Adrenal gland (tissue), 19 donors: ENCODE measurements around the gene SHLD1. TPM values are rescaled to one million over a fixed set of nuclear protein-coding genes. Genes with fewer than 3 reads are reported as not detected.
"Not testable (repeated sequence)": the region's sequence is repeated elsewhere in the genome, so short reads cannot be mapped to it uniquely, and the experiment has no call there.

Experiments
- DNase-seq, 7 donors: peaks; one replicate each; pipeline ENCODE4 v3.0.0-alpha.2; 2019 to 2020
- H3K27ac ChIP-seq, 5 donors: fragments of 200-600 bp; sonication (generic) in 4 of 5; 1 replicate in 3 of 5; 2 replicates in 2 of 5; pipeline versions ENCODE4 v1.5.1 to v1.8.0; 2016 to 2020; ENCODE audit warnings: mild to moderate bottlenecking in 1 of 5
- H3K27me3 ChIP-seq: fragments of 200-600 bp; 2 replicates; pipeline ENCODE4 v1.8.0; 2021
- H3K36me3 ChIP-seq, 2 donors: fragments of 200-600 bp; replicated peaks in 1 of 2; 1 replicate in 1 of 2; 2 replicates in 1 of 2; pipeline versions ENCODE4 v1.5.1 to v1.8.0; 2018 to 2022
- H3K4me1 ChIP-seq, 2 donors: fragments of 200-600 bp; replicated peaks in 1 of 2; 1 replicate in 1 of 2; 2 replicates in 1 of 2; pipeline versions ENCODE4 v1.5.1 to v1.8.0; 2018 to 2021
- H3K4me3 ChIP-seq, 4 donors: fragments of 200-600 bp; sonication (generic) in 3 of 4; one replicate each; pipeline ENCODE4 v1.5.1; 2016 to 2018
- H3K9me3 ChIP-seq, 3 donors: fragments of 200-600 bp; sonication (generic) in 1 of 3; replicated peaks in 1 of 3; 1 replicate in 2 of 3; 2 replicates in 1 of 3; pipeline versions ENCODE4 v1.5.1 to v1.8.0; 2016 to 2021
- POLR2A ChIP-seq, 2 donors: fragments of 450-650 bp; IDR thresholded peaks; one replicate each; pipeline ENCODE4 v1.6.1; 2017; ENCODE audit warnings: antibody characterized with exemption in 2 of 2, mild to moderate bottlenecking in 2 of 2, moderate library complexity in 1 of 2
- WGBS, 4 donors: extraction: QIAGEN DNeasy Blood & Tissue Kit in 2 of 4; methylation state at CpG; one replicate each; pipeline versions ENCODE4 v1.1.5 to v1.1.7; 2013 to 2017; 5-methylcytosine and 5-hydroxymethylcytosine counted together
- intact Hi-C, 2 donors: fragments of 100-400 bp; cut with DNase I; formaldehyde crosslinking; loops; one replicate each; pipeline versions ENCODE4 v1.14.1 to v1.15.0; 2022 to 2023
- long read RNA-seq, 10 donors: library from polyadenylated mRNA in 3 of 10; unstranded in 2 of 10; stranded (forward) in 1 of 10; transcript quantifications; one replicate each; pipeline ENCODE4 v2.0.0 and lab custom pipeline, GENCODE V29; 2021 to 2026
- polyA plus RNA-seq, 3 donors: library from polyadenylated mRNA; stranded (reverse); fragments of 200-250 nt in 2 of 3; fragments of 350-450 nt in 1 of 3; fragmentation: Illumina TruSeq in 1 of 3; extraction: RNeasy Lipid Tissue Mini Kit (QIAGEN cat#74804) in 1 of 3; gene quantifications; one replicate each; pipeline ENCODE4 v1.2.3, GENCODE V29; 2013 to 2014
- total RNA-seq, 9 donors: library from RNA; depleted of rRNA in 4 of 9; stranded (reverse); fragments of >200 nt in 4 of 9; fragments of 120-200 nt in 1 of 9; fragmentation: NEBNext Ultra II Directional in 1 of 9; extraction: Animal tissue kit (Norgen Biotek cat#: 25700) in 1 of 9; gene quantifications; one replicate each; pipeline versions ENCODE4 v1.1.0 to v1.2.4, GENCODE V29; 2013 to 2023
- TF ChIP-seq, protein P1 (sequence below), 6 experiments: fragments of 450-650 bp in 4 of 6; fragments of 200-600 bp in 2 of 6; sonication (generic) in 1 of 6; IDR thresholded peaks; 1 replicate in 5 of 6; 2 replicates in 1 of 6; pipeline versions ENCODE4 v1.5.1 to v1.8.0; 2016 to 2021; ENCODE audit warnings: antibody characterized with exemption in 6 of 6, mild to moderate bottlenecking in 2 of 6, moderate library complexity in 1 of 6
- donor health status: healthy with polysubstance abuse.
- donor health status: Bipolar disorder and iron deficiency.
- donor health status: DM: yes; HTN: yes; CAD: no.
- donor health status: DM: no; HTN: no; CAD: no.
- donor health status: DM: no; HTN: no; CAD: no.
- donor health status: DM: yes; HTN: yes; CAD: no.

The SHLD1 gene
- 10 to 100 TPM in 7 of 9 donors, 1 to 10 TPM in 2; 3.6 to 18.0 (median 12.1) TPM for total RNA-seq
- 10 to 100 TPM; 11.1 to 14.0 (median 13.9) TPM for polyA plus RNA-seq
- long read RNA-seq, donor 1, transcript SHLD1-201 (3 exons, 1,154 nt): major isoform, 6 of 7 reads
- long read RNA-seq, donor 1, partial matches to known transcripts: 0 of 7 reads
- long read RNA-seq, donor 1, other reads (novel, unspliced or antisense): 0 of 7 reads
- long read RNA-seq, donor 2, transcript SHLD1-201 (3 exons, 1,154 nt): major isoform, 5 of 5 reads
- long read RNA-seq, donor 2, partial matches to known transcripts: 0 of 5 reads
- long read RNA-seq, donor 2, other reads (novel, unspliced or antisense): 0 of 5 reads
- long read RNA-seq, donor 3, partial matches to known transcripts: 0 of 1 reads
- long read RNA-seq, donor 3, other reads (novel, unspliced or antisense): 0 of 1 reads
- long read RNA-seq, donor 4, transcript SHLD1-201 (3 exons, 1,154 nt): major isoform, 6 of 13 reads
- long read RNA-seq, donor 4, partial matches to known transcripts: 2 of 13 reads
- long read RNA-seq, donor 4, other reads (novel, unspliced or antisense): 3 of 13 reads
- long read RNA-seq, donor 5, transcript SHLD1-201 (3 exons, 1,154 nt): major isoform, 12 of 16 reads
- long read RNA-seq, donor 5, partial matches to known transcripts: 0 of 16 reads
- long read RNA-seq, donor 5, other reads (novel, unspliced or antisense): 3 of 16 reads
- long read RNA-seq, donor 6, partial matches to known transcripts: 0 of 3 reads
- long read RNA-seq, donor 6, other reads (novel, unspliced or antisense): 1 of 3 reads
- long read RNA-seq, donor 7, partial matches to known transcripts: 0 of 2 reads
- long read RNA-seq, donor 7, other reads (novel, unspliced or antisense): 0 of 2 reads
- long read RNA-seq, donor 8, transcript SHLD1-201 (3 exons, 1,154 nt): major isoform, 7 of 8 reads
- long read RNA-seq, donor 8, partial matches to known transcripts: 0 of 8 reads
- long read RNA-seq, donor 8, other reads (novel, unspliced or antisense): 0 of 8 reads
- long read RNA-seq, donor 9, partial matches to known transcripts: 0 of 2 reads
- long read RNA-seq, donor 9, other reads (novel, unspliced or antisense): 0 of 2 reads
- long read RNA-seq, donor 10, partial matches to known transcripts: 0 of 4 reads
- long read RNA-seq, donor 10, other reads (novel, unspliced or antisense): 0 of 4 reads

DNA sequence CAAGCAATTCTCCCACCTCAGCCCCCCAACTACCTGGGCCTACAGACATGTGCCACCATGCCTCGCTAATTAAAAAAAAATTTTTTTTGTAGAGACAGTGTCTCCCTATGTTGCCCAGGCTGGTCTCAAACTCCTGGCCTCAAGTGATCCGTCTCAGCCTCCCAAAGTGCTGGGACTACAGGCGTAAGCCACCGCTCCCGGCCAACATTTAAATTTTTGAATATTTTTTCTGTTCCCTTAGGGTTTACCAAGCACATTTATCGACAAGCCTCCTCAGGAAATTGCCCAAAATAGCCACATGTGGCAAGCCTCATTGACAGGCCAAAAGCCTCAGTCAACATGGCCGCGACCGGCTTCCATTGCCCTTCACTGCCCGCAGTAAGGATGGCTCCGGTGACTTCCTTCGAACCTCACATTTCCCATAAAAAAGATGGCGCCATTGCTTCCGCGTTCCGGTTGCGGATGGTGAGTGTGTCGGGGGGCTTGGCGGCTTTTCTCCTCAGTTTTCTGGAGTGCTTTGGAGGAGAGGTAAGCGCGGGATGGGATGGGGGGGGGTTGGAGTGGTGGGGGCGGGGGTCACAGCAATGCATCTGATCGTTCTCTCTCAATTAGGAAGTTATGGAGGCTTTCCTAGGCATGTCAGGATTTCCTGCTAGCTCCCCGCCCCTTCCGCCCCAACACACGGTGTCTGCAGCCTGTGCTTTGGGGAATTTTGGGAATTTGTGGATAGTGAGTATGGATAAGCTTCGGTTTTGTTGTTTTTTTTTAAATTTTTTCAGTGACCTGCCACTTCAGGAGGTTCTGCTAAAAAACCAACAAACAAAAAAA is at the start of gene SHLD1:
Gene SHLD1, plus strand, starts transcription at position 450 of the 828 bp plus-strand sequence. CDS start 22,465 bp downstream, outside the sequence.
- peak in 1 of 2 donors; percentile 34 for TF ChIP-seq POLR2A (IDR thresholded peaks at IDR 0.05)
- TF ChIP-seq, protein P1, sequence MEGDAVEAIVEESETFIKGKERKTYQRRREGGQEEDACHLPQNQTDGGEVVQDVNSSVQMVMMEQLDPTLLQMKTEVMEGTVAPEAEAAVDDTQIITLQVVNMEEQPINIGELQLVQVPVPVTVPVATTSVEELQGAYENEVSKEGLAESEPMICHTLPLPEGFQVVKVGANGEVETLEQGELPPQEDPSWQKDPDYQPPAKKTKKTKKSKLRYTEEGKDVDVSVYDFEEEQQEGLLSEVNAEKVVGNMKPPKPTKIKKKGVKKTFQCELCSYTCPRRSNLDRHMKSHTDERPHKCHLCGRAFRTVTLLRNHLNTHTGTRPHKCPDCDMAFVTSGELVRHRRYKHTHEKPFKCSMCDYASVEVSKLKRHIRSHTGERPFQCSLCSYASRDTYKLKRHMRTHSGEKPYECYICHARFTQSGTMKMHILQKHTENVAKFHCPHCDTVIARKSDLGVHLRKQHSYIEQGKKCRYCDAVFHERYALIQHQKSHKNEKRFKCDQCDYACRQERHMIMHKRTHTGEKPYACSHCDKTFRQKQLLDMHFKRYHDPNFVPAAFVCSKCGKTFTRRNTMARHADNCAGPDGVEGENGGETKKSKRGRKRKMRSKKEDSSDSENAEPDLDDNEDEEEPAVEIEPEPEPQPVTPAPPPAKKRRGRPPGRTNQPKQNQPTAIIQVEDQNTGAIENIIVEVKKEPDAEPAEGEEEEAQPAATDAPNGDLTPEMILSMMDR (IDR thresholded peaks at IDR 0.05): no peak
- H3K27me3 ChIP-seq: no peaks in the 10 kb centered on the region
- peak within 1 kb of the TSS in 2 of 4 donors; percentile 53 to 64 for H3K4me3 ChIP-seq
- intact Hi-C loops: no loop called here
- WGBS, 4 donors: 14 to 16% (median 16%) methylated on average over 26 to 27 of the region's 27 CpGs
- H3K27ac ChIP-seq: peak within 1 kb of the TSS; percentile 82 to 93 (median 86)
- peaks cover 18 to 29% of the 10 kb centered on the region in 2 donors for H3K4me1 ChIP-seq
- DNase-seq: peak; percentile 83 to 94 (median 88)
- no peaks in the 10 kb centered on the region for H3K36me3 ChIP-seq
- H3K9me3 ChIP-seq: no peaks in the 10 kb centered on the region

- DNase-seq, H3K27me3 ChIP-seq, H3K27ac ChIP-seq, H3K4me1 ChIP-seq, H3K9me3 ChIP-seq, intact Hi-C loops, H3K36me3 ChIP-seq, H3K4me3 ChIP-seq: not testable (repeated sequence)
- WGBS, 4 donors: 84 to 90% (median 87%) methylated on average over 4 to 5 of the region's 5 CpGs
Measured at GRCh38 chr20:5702339-5702738, 47.9 kb upstream of the SHLD1 start.

DNA sequence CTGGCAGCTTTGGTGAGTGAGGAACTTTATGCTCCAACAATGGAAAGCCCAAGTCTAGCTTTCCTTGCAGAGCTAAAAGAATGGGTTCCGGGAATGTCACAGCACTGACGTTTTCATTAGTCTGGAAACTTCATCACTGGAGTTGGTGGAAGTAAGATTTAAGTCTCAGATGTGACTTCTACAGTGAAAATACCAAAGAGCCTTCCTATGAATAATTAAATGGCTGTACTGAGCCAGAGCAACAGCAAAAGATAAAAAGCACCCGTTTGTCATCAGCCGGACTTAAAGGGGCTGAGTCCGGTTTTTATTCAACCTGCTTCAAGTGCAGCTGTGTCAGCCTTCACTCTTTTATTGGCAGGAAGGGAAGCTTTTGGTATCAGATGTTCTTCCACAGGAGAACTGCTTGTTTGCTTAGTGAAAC is 46.5 kb upstream of the SHLD1 start:
- TF ChIP-seq, protein P1 (IDR thresholded peaks at IDR 0.05): no peak
- no peak for TF ChIP-seq POLR2A (IDR thresholded peaks at IDR 0.05)
- peak overlapping the region in 1 of 4 donors; percentile 28 for H3K4me3 ChIP-seq
- peaks cover 0 to 10% of the 10 kb centered on the region in 2 donors for H3K4me1 ChIP-seq
- WGBS, 4 donors: 6 to 20% (median 16%) methylated on average over 5 of the region's 5 CpGs
- H3K27ac ChIP-seq: peak overlapping the region in 3 of 5 donors; percentile 2 to 56 (median 15)
- peak in 1 of 7 donors; percentile 19 for DNase-seq
- H3K9me3 ChIP-seq: no peaks in the 10 kb centered on the region
- intact Hi-C loops: no loop called here
- H3K27me3 ChIP-seq: no peaks in the 10 kb centered on the region
- no peaks in the 10 kb centered on the region for H3K36me3 ChIP-seq

DNA sequence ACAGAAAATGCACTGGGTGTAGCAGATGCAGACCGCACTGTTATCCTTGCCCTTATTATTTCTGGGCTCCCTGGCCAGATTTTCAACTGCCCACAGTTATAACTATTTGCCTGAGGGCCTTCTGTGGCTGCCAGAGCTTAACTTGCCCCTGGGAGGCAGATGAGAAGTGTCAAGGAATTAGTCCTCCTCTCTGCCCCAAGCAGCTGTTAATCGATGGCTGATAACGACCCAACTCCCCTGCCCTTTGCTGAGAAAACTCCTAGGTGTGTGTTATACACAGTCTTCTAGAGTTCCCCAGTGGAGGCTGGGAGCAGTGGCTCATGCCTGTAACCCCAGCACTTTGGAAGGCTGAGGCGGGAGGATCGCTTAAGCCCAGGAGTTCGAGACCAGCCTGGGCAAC is 44.4 kb upstream of the SHLD1 start:
- H3K4me1 ChIP-seq: peaks cover 0 to 10% of the 10 kb centered on the region in 2 donors
- no peak overlapping the region for H3K4me3 ChIP-seq
- no peak overlapping the region for H3K27ac ChIP-seq
- intact Hi-C loops: no loop called here
- TF ChIP-seq, protein P1 (IDR thresholded peaks at IDR 0.05): no peak
- TF ChIP-seq POLR2A (IDR thresholded peaks at IDR 0.05): no peak
- DNase-seq: no peak
- 87 to 95% (median 89%) methylated on average over 6 of the region's 6 CpGs for WGBS, 4 donors
- H3K9me3 ChIP-seq: no peaks in the 10 kb centered on the region
- no peaks in the 10 kb centered on the region for H3K36me3 ChIP-seq
- no peaks in the 10 kb centered on the region for H3K27me3 ChIP-seq
